H9 (cell line): ENCODE measurements around the gene GCA. TPM values are rescaled to one million over a fixed set of nuclear protein-coding genes. Genes with fewer than 3 reads are reported as not detected.

Source experiments
- DNase-seq: peaks from one replicate; pipeline ENCODE4 v3.0.0-alpha.2; 2017
- H2AFZ ChIP-seq: one replicate; pipeline ENCODE4 v1.6.1; 2013; ENCODE audit warnings: mild to moderate bottlenecking, low read length, control low read depth, moderate library complexity
- H2AK5ac ChIP-seq: 2 replicates; pipeline ENCODE4 v1.6.1; 2013; ENCODE audit warnings: low read length, control low read depth, mixed read lengths; ENCODE audit not compliant: insufficient read length
- H2BK120ac ChIP-seq: one replicate; pipeline ENCODE4 v1.6.1; 2013; ENCODE audit warnings: low read depth, mild to moderate bottlenecking, low read length, control low read depth, inconsistent platforms; ENCODE audit not compliant: poor library complexity, severe bottlenecking
- H2BK12ac ChIP-seq: 2 replicates; pipeline ENCODE4 v1.6.1; 2013; ENCODE audit warnings: low read length, control low read depth, mixed read lengths, low read depth; ENCODE audit not compliant: insufficient read length
- H2BK15ac ChIP-seq: 2 replicates; pipeline ENCODE4 v1.6.1; 2013; ENCODE audit warnings: low read depth, low read length, control low read depth
- H2BK20ac ChIP-seq: one replicate; pipeline ENCODE4 v1.6.1; 2013; ENCODE audit warnings: low read depth, mild to moderate bottlenecking, low read length, control low read depth, inconsistent platforms; ENCODE audit not compliant: poor library complexity, severe bottlenecking
- H2BK5ac ChIP-seq: 2 replicates; pipeline ENCODE4 v1.6.1; 2013; ENCODE audit warnings: low read length, control low read depth, mixed read lengths; ENCODE audit not compliant: insufficient read length
- H3K14ac ChIP-seq: 2 replicates; pipeline ENCODE4 v1.6.1; 2013; ENCODE audit warnings: low read length, control low read depth; ENCODE audit not compliant: insufficient read depth
- H3K18ac ChIP-seq: 2 replicates; pipeline ENCODE4 v1.6.1; 2013; ENCODE audit warnings: low read depth, mild to moderate bottlenecking, mixed read lengths, low read length, control low read depth; ENCODE audit not compliant: insufficient read length
- H3K23ac ChIP-seq: 2 replicates; pipeline ENCODE4 v1.6.1; 2013; ENCODE audit warnings: low read length, control low read depth, mixed read lengths, low read depth; ENCODE audit not compliant: insufficient read length
- H3K23me2 ChIP-seq: 2 replicates; pipeline ENCODE4 v1.6.1; 2013; ENCODE audit warnings: low read depth, mild to moderate bottlenecking, mixed read lengths, low read length, control low read depth; ENCODE audit not compliant: insufficient read length, poor library complexity, severe bottlenecking
- H3K27ac ChIP-seq: 2 replicates; pipeline ENCODE4 v1.5.1; 2013; ENCODE audit warnings: low read length, control low read depth, mixed read lengths, low read depth; ENCODE audit not compliant: insufficient read length
- H3K27me3 ChIP-seq: 2 replicates; pipeline ENCODE4 v1.6.1; 2013; ENCODE audit warnings: low read length, control low read depth, inconsistent platforms; ENCODE audit not compliant: insufficient read depth
- H3K4ac ChIP-seq: 2 replicates; pipeline ENCODE4 v1.6.1; 2013; ENCODE audit warnings: low read depth, mild to moderate bottlenecking, control low read depth, inconsistent platforms, low read length, moderate library complexity
- H3K4me1 ChIP-seq: 2 replicates; pipeline ENCODE4 v1.6.1; 2013; ENCODE audit warnings: low read length, control low read depth, inconsistent platforms; ENCODE audit not compliant: insufficient read depth
- H3K4me2 ChIP-seq: 2 replicates; pipeline ENCODE4 v1.6.1; 2013; ENCODE audit warnings: low read length, control low read depth, mixed read lengths; ENCODE audit not compliant: insufficient read length, insufficient read depth
- H3K56ac ChIP-seq: 2 replicates; pipeline ENCODE4 v1.6.1; 2013; ENCODE audit warnings: low read depth, mild to moderate bottlenecking, mixed read lengths, low read length, control low read depth; ENCODE audit not compliant: insufficient read length
- H3K79me1 ChIP-seq: 2 replicates; pipeline ENCODE4 v1.6.1; 2013; ENCODE audit warnings: low read depth, mild to moderate bottlenecking, moderate library complexity, low read length, control low read depth, inconsistent platforms; ENCODE audit not compliant: insufficient read depth, poor library complexity, severe bottlenecking
- H3K79me2 ChIP-seq: 2 replicates; pipeline ENCODE4 v1.6.1; 2013; ENCODE audit warnings: low read length, control low read depth, inconsistent platforms; ENCODE audit not compliant: insufficient read depth
- H3K9ac ChIP-seq: 2 replicates; pipeline ENCODE4 v1.6.1; 2013; ENCODE audit warnings: low read length, control low read depth, mixed read lengths; ENCODE audit not compliant: insufficient read length; ENCODE audit errors: extremely low read depth
- H3K9me3 ChIP-seq: one replicate; pipeline ENCODE4 v1.6.1; 2013; ENCODE audit warnings: low read depth, low read length, inconsistent platforms; ENCODE audit not compliant: control insufficient read depth
- H3T11ph ChIP-seq: one replicate; pipeline ENCODE4 v1.6.1; 2013; ENCODE audit warnings: mild to moderate bottlenecking, low read length, control low read depth, inconsistent platforms
- H4K20me1 ChIP-seq: one replicate; pipeline ENCODE4 v1.6.1; 2013; ENCODE audit not compliant: control insufficient read depth, insufficient read length, insufficient read depth
- H4K5ac ChIP-seq: 2 replicates; pipeline ENCODE4 v1.6.1; 2013; ENCODE audit warnings: low read depth, mild to moderate bottlenecking, mixed read lengths, low read length, control low read depth; ENCODE audit not compliant: insufficient read length
- H4K8ac ChIP-seq: replicated peaks from 2 replicates; pipeline ENCODE4 v1.6.1; 2013; ENCODE audit warnings: low read length, control low read depth, mixed read lengths, low read depth; ENCODE audit not compliant: insufficient read length
- H4K91ac ChIP-seq: 2 replicates; pipeline ENCODE4 v1.6.1; 2013; ENCODE audit warnings: low read depth, mild to moderate bottlenecking, moderate library complexity, mixed read lengths, low read length, control low read depth; ENCODE audit not compliant: insufficient read length
- H3K27ac Mint-ChIP-seq, 3 experiments: 2 replicates in 2 of 3; 3 replicates in 1 of 3; pipeline ENCODE4 v1.8.0; 2020 to 2021; ENCODE audit warnings: mixed read lengths in 3 of 3, mild to moderate bottlenecking in 1 of 3, moderate library complexity in 1 of 3
- H3K27me3 Mint-ChIP-seq: 2 replicates; pipeline ENCODE4 v1.8.0; 2021; ENCODE audit warnings: low read depth, mild to moderate bottlenecking, moderate library complexity, mixed read lengths
- H3K36me3 Mint-ChIP-seq, 3 experiments: 2 replicates in 2 of 3; 3 replicates in 1 of 3; pipeline ENCODE4 v1.8.0; 2020 to 2021; ENCODE audit warnings: low read depth in 3 of 3, mixed read lengths in 3 of 3; ENCODE audit not compliant: insufficient read depth in 1 of 3
- H3K4me1 Mint-ChIP-seq, 2 experiments: 2 replicates each; pipeline ENCODE4 v1.8.0; 2020; ENCODE audit warnings: mixed read lengths in 2 of 2
- H3K4me3 Mint-ChIP-seq, 2 experiments: 2 replicates in 1 of 2; 3 replicates in 1 of 2; pipeline ENCODE4 v1.8.0; 2020 to 2021; ENCODE audit warnings: mild to moderate bottlenecking in 2 of 2, mixed read lengths in 2 of 2, moderate library complexity in 1 of 2
- H3K9me3 Mint-ChIP-seq, 2 experiments: 2 replicates in 1 of 2; 3 replicates in 1 of 2; pipeline ENCODE4 v1.8.0; 2020; ENCODE audit warnings: mild to moderate bottlenecking in 2 of 2, mixed read lengths in 2 of 2, moderate library complexity in 1 of 2
- CTCF ChIP-seq: fragments of 200-600 bp; sonication (generic); conservative IDR thresholded peaks from 3 replicates; pipeline ENCODE4 v1.8.0; 2021; ENCODE audit warnings: antibody characterized with exemption, mild to moderate bottlenecking
- WGBS: extraction: QIAGEN DNeasy Blood & Tissue Kit; methylation state at CpG from one replicate; pipeline ENCODE4 v1.1.7; 2013; ENCODE audit warnings: missing lambda C conversion rate, low lambda C conversion rate, mixed read lengths; ENCODE audit not compliant: insufficient read length; ENCODE audit errors: extremely low coverage; 5-methylcytosine and 5-hydroxymethylcytosine counted together
- total RNA-seq: library from RNA; stranded (reverse); gene quantifications from 2 replicates; pipeline ENCODE4 v1.2.1, GENCODE V29; 2021

The GCA gene
- total RNA-seq, 1 experiment from 2014 or later, result 31.0 TPM

GRCh38 chr2:162379719-162380580 lies 36.0 kb downstream of the GCA start:
- Histone ChIP-seq H2BK5ac (no peak overlapping the region), H3K4me1 (no peaks in the 10 kb centered on the region), H3K9me3 (no peaks in the 10 kb centered on the region), H3K23me2 (no peaks in the 10 kb centered on the region), H3K14ac (no peak overlapping the region; the same call in 1 of the 2 replicates), H2BK12ac (no peak overlapping the region), H3K79me2 (no peaks in the 10 kb centered on the region), H2BK20ac (no peak overlapping the region), H4K91ac (no peak overlapping the region), H4K20me1 (no peaks in the 10 kb centered on the region), H3K23ac (no peak overlapping the region), H3K56ac (no peak overlapping the region), H4K8ac (no peak overlapping the region), H3T11ph (no peak overlapping the region), H2BK120ac (no peak overlapping the region), H3K4ac (no peak overlapping the region), H3K9ac (no peak overlapping the region), H2AK5ac (no peak overlapping the region), H3K27me3 (no peaks in the 10 kb centered on the region), H3K79me1 (no peaks in the 10 kb centered on the region), H3K18ac (no peak overlapping the region), H2AFZ (no peak overlapping the region), H2BK15ac (no peak overlapping the region), H4K5ac (no peak overlapping the region), H3K27ac (no peak overlapping the region), H3K4me2 (no peak overlapping the region)
- H3K4me3 Mint-ChIP-seq, result no peak overlapping the region
- no peak overlapping the region for H3K27ac Mint-ChIP-seq
- no peaks in the 10 kb centered on the region; the same call in 1 of the 2 replicates for H3K27me3 Mint-ChIP-seq
- no peaks in the 10 kb centered on the region for H3K4me1 Mint-ChIP-seq
- no peaks in the 10 kb centered on the region for H3K36me3 Mint-ChIP-seq
- H3K9me3 Mint-ChIP-seq, result no peaks in the 10 kb centered on the region
- no CpG with 5 or more reads among the region's 12 CpGs for WGBS
- no peak for TF ChIP-seq CTCF
- DNase-seq, result no peak
